Ecto neural progenitor cell (in vitro differentiated cells): ENCODE results near the gene ARHGEF18.

Source experiments
- DNase-seq: peaks from one replicate; pipeline ENCODE4 v3.0.0-alpha.2; 2018; ENCODE audit warnings: low spot score

The ARHGEF18 gene

GRCh38 chr19:7383284-7383683, 34.5 kb downstream of the ARHGEF18 start:
- no peak for DNase-seq

- no peak for DNase-seq
These were observed 36.3 kb downstream of the ARHGEF18 start for GRCh38 chr19:7385062-7385461.

- DNase-seq: no peak
These were observed 37.6 kb downstream of the ARHGEF18 start for GRCh38 chr19:7386308-7386707.

- DNase-seq: no peak
These were observed 38.0 kb downstream of the ARHGEF18 start for GRCh38 chr19:7386769-7387168.

GRCh38 chr19:7391218-7391670, 42.5 kb downstream of the ARHGEF18 start:
- no peak for DNase-seq

- DNase-seq: no peak
These were observed 44.7 kb downstream of the ARHGEF18 start for GRCh38 chr19:7393459-7393858.

- DNase-seq: no peak
These were observed 45.4 kb downstream of the ARHGEF18 start for GRCh38 chr19:7393939-7394730.

GRCh38 chr19:7394731-7395359, 46.1 kb downstream of the ARHGEF18 start:
- DNase-seq: peak; percentile 97

- no peak for DNase-seq
These were observed 46.8 kb downstream of the ARHGEF18 start for GRCh38 chr19:7395360-7396066.

- DNase-seq: no peak
These were observed 49.0 kb downstream of the ARHGEF18 start for GRCh38 chr19:7397687-7398086.
